ENCODE measurements around the gene SCGB1C2. TPM values are rescaled to one million over a fixed set of nuclear protein-coding genes. Genes with fewer than 3 reads are reported as not detected.

Gene SCGB1C2
- total RNA-seq, 1 donor, result not detected

- no peak for DNase-seq (ENCODE audit: low read depth)
- no peak overlapping the region for H3K4me3 ChIP-seq (ENCODE audit: low read depth, low read length)
- TF ChIP-seq, protein P1, sequence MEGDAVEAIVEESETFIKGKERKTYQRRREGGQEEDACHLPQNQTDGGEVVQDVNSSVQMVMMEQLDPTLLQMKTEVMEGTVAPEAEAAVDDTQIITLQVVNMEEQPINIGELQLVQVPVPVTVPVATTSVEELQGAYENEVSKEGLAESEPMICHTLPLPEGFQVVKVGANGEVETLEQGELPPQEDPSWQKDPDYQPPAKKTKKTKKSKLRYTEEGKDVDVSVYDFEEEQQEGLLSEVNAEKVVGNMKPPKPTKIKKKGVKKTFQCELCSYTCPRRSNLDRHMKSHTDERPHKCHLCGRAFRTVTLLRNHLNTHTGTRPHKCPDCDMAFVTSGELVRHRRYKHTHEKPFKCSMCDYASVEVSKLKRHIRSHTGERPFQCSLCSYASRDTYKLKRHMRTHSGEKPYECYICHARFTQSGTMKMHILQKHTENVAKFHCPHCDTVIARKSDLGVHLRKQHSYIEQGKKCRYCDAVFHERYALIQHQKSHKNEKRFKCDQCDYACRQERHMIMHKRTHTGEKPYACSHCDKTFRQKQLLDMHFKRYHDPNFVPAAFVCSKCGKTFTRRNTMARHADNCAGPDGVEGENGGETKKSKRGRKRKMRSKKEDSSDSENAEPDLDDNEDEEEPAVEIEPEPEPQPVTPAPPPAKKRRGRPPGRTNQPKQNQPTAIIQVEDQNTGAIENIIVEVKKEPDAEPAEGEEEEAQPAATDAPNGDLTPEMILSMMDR (IDR thresholded peaks at IDR 0.05; ENCODE audit: insufficient read depth, low read depth, low read length), result no peak
These were observed 14.8 kb downstream of the SCGB1C2 start for GRCh38 chr17:151886-152859.

DNA sequence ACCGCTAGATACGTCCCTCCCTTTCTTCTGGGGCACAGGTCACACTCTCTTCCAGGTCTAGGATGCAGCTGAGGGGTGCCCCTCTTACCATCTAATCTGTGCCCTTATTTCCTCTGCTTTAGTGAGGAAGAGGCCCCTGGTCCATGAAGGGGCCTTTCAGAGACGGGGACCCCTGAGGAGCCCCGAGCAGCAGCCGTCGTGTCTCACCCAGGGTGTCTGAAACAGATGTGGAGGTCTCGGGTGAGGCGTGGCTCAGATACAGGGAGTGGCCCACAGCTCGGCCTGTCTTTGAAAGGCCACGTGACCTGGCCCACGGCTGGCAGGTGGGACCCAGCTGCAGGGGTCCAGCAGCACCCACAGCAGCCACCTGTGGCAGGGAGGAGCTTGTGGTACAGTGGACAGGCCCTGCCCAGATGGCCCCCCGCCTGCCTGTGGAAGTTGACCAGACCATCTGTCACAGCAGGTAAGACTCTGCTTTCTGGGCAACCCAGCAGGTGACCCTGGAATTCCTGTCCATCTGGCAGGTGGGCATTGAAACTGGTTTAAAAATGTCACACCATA, 15.6 kb downstream of the SCGB1C2 start:
- no peak for DNase-seq (ENCODE audit: low read depth)
- no peak overlapping the region for H3K4me3 ChIP-seq (ENCODE audit: low read depth, low read length)
- TF ChIP-seq, protein P1 (IDR thresholded peaks at IDR 0.05; ENCODE audit: insufficient read depth, low read depth, low read length), result no peak

DNA sequence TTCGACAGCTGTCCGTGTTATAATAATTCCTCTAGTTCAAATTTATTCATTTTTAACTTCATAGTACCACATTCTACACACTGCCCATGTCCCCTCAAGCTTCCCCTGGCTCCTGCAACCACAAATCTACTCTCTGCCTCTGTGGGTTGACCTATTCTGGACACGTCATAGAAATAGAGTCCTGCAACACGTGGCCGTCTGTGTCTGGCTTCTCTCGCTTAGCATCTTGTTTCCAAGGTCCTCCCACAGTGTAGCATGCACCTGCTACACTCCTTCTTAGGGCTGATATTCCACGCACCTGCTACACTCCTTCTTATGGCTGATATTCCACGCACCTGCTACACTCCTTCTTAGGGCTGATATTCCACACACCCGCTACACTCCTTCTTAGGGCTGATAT, 16.5 kb downstream of the SCGB1C2 start:
- no peak for DNase-seq (ENCODE audit: low read depth)
- TF ChIP-seq, protein P1 (IDR thresholded peaks at IDR 0.05; ENCODE audit: insufficient read depth, low read depth, low read length), result no peak
- H3K4me3 ChIP-seq (ENCODE audit: low read depth, low read length), result no peak overlapping the region

GRCh38 chr17:155576-155975, 18.2 kb downstream of the SCGB1C2 start:
- no peak for DNase-seq (ENCODE audit: low read depth)
- H3K4me3 ChIP-seq (ENCODE audit: low read depth, low read length), result no peak overlapping the region
- TF ChIP-seq, protein P1 (IDR thresholded peaks at IDR 0.05; ENCODE audit: insufficient read depth, low read depth, low read length), result no peak

DNA sequence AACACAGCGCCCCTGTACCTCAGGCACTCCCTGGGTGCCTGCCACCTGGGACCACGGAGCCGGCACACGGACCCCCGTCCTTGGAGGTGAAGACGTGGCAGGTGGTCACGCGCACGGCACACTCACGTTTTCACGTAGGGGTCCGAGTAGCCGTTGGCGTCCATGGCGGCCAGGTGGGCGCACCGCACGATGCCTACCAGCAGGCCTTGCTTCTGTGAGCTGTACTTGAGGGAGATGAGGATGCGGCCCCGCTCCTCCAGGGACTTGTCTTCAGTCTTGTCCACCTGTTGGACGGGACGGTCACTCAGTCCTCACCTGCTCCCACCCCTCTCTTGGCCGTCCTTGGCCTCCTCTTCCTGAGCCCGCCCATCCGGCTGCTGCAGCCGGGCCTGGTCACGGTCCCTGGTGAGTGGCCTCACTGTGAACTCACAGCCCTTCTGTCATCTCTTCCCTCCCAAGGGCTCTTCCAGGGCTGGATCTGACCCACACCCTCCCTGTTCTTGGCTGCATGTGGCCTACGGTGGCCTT, 18.8 kb downstream of the SCGB1C2 start:
- TF ChIP-seq, protein P1 (IDR thresholded peaks at IDR 0.05; ENCODE audit: insufficient read depth, low read depth, low read length), result no peak
- no peak overlapping the region for H3K4me3 ChIP-seq (ENCODE audit: low read depth, low read length)
- no peak for DNase-seq (ENCODE audit: low read depth)

- DNase-seq (ENCODE audit: low read depth), result no peak
- H3K4me3 ChIP-seq (ENCODE audit: low read depth, low read length), result no peak overlapping the region
- TF ChIP-seq, protein P1 (IDR thresholded peaks at IDR 0.05; ENCODE audit: insufficient read depth, low read depth, low read length), result no peak
These were observed 19.6 kb downstream of the SCGB1C2 start for GRCh38 chr17:156946-157345.

Measured in fibroblast of villous mesenchyme (primary cell).